CD4-positive, alpha-beta T cell treated with Interleukin-15 for 1 hour (primary cell): ENCODE results near the gene LRRN2.

ENCODE experiments used
- DNase-seq: peaks from one replicate; pipeline ENCODE4 v3.0.0-alpha.2; 2020

The LRRN2 gene

DNA sequence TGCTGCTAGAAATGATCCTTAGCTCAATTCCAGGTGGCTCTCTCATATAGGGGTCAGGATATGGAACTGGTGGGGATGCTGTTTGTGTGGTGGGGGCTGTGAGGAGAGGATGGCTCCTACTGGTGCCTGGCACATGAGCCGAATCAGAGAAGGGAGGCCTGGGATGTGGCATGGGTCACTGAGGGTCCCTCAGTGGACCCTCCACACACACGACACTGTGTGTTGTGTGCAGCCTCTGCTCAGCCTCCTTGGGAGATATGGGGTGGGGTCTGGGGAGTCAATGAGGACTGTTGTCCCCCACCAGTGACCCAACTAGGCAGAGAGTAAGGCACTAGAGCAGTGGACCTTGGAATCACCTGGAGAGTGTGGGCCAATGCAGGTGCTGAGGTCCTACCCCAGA lies 3.2 kb upstream of the LRRN2 start:
- DNase-seq: no peak

DNA sequence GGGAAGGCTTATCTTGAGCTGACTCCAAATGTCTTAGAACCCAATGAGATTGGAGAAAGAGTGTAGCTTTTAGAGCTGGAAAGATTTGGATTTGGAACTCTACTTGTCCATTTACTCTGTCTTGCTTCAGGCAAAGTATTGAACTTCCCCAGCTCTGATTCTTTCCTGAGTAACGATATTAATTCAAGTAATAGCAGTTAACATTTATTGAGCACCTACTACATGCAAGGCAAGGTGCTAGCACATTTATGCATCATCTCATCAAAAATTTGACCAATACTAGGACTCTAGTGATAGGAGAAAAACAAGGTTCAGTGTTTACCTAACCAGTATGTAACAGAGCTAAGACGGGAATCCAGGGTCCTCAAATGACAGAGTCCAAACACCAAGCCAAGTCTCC lies 2.5 kb upstream of the LRRN2 start:
- DNase-seq: no peak

DNA sequence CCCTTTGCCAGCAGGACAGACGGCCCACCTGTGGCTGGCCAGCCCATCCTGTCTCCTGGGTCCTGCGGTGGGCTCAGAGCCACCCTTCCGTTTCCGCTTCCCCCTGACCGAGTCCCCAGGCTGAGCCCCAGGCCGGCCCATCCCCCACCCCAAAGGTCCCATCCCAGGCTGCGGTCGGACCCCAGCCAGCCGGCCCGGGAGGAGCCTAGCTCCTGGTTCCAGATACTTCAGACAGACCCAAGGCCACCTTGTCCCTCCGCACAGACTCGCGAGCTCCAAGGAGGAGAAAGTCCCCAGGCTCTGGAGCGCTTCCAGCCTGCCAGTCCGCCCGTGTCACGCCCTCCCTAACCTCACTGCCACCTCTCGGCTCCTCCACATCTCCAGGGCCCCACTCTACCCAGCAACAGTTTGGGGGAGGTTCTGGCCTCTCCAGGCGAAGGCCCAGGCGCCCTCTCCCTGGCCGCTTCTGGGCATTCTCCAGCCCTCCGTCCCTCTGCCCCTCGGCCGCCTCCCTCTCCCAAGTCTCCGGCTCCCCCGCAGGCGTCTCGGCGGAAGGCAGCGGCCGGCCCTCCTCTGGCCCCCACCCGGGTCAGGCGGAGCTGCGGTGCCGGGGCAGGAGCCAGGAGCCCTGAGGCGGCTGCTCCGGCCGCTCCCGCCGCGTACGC lies 835 bp downstream of the LRRN2 start:
- no peak for DNase-seq

DNA sequence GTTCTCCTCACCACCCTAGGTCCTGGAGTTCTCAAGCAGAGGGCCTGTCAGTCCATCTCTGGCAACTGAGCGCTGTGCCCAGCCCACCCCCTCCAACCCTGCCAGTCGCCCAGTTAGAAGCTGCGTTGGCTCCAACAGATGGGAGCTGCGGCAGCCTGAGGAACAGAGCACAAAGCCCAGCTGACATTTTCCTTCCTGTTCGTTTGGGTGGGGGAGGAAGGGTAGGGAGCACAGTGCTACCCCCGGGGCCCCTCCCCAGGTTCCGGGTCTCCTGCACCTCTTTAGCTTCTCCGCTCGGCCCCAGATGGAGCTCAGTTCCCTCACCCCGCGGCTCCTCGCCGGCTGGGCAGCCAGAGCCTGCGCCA lies 1.4 kb downstream of the LRRN2 start:
- DNase-seq: no peak

DNA sequence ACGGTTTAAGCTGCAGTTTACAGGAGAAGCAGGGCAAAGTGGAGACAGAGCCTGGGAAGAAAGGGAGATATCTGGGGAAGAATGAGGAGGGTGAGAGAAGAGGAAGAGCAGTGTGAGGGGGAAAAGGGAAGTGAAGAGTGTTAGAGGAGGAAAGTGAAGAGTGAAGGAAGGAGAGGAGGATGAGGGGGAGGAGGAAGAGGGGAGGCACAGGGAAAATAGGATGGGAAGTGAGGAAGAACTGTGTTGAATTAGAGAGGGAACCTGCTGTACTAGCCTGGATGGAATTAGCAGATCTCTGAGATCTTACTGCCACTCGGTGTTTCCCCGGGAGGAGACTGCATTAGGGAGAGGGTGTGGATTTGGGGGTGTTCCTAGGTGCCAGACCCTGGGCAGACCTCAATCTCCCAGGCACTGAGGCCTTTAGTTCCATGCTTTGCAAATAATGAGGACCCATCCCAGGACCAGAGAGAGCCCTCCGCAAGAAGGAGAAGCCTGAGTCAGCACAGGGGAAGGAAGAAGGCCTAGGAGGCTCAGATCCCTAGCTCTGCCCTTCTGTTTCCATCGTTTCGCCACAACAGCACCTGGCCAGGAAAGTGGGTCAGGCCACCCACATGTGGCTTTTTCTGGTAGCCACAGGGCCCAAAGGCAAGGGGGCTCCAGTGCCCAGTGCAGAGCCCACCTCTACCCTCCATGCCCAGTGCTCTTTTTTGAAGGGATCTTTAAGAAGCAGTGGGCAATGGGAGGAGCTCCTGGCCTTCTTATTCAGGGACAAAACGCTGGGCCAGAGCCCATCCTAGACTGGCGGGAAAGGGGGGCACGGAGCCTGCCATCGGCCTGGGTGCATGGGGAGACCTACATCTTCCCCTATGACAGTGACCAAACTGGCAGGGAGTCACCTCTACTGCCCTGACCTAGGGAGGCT lies 2.0 kb downstream of the LRRN2 start:
- no peak for DNase-seq

DNA sequence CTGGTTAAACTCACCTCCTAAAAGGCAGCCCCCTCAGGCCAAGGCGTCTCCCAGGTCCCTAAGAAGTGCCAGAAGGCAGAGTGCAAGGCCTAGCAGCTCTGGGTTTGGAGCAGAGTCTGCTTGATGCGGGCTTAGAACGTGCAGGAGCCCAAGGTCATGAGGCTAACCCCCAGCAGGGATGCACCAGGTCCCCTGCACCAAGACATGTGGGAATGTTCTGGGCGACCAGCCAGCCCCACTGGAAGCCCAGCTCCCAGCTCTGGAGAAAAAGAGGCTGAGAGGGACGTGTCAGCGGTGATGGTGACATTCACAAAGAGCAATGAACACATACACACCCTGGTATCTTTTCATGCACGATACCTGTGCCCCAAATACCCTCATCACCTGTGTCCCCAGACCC lies 5.1 kb downstream of the LRRN2 start:
- DNase-seq: no peak

DNA sequence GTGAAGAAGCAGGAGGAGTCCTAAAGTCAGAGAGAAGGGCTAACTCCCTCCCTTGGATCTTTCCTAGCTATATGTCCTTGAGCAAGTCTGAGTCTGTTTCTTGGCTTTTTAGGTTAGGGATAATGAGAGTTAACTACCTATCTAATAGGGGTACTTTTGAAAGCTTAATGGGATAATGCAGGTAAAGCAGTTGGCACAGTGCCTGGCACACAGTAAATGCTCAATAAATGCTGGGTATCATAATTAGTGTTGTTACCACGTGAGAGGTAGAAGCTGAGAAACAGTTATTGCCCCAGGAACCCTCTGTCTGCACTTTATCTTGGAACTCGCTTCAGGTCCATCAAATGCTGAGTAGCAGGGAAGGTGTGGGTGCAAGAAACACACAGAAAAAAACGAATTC lies 5.5 kb downstream of the LRRN2 start:
- no peak for DNase-seq

DNA sequence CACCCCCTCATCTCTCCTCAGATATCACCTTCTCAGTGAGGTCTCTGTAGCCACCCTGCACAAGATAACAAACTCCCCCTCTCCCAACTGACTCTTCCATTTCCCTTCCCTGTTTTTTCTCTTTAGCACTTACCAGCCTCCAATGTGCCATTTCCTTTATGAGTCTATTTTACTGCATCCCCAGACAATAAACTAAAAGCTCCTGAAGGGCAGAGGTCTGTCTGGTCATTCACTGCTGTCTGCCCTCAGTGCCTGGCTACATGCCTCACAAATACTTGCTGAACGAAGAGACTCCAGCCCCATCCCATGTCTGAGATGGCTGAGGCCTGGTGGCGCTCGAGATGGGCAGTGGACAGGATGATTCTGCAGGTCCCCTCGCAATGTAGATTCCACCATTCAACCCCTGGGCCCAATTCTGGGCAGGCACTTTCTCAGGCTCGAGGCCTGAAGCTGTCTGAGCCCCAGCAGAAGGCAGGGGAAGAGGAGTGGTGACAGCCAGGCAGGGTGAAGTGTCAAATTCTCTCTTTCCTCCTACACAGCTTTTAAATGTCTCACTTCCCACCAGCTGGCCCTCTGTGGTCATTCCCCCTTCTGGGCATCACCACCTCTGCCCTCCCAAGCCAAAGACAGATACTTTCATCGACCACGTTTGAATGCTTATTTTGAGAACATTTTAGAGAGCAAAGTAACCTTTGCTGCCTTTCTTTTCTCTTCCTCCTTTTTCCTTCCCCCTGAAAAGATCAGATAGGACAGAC lies 6.6 kb downstream of the LRRN2 start:
- DNase-seq: no peak

DNA sequence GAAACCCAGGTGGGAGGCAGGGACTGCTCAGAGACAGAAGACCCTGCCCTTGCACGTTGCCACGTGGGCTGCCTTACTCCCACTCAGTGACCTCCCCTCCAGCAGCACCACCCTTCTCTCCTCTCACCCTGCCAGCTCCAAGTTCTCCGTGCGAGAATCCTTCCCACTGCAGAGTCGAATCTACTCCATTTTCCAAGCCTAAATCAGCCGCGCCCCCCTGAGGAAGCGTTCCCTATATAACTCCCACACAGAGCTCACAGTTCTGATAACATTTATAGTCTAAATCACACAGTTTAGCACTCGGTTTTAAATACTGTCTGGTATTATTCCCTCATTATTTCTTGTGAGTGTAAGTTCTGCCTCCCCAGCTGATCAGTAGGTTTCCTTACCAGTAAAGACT lies 7.7 kb downstream of the LRRN2 start:
- DNase-seq: no peak

DNA sequence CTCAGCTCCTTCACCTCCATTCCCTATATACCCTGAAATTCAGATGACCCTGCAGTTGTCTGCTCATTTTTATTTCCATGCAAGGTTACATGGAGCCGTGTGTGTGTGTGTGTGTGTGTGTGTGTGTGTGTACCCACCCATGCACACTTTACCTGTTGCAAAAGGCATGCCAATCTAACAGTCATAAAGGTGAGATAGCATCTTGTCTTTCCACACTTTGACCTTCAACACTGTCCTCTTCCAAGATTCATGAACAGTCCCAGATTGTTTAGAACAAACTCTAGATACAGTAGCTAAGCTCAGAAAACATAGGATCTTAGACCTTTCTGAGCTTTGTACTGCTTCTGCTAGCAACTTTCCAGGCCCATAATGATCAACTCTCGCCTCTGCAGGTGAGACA lies 9.5 kb downstream of the LRRN2 start:
- no peak for DNase-seq

DNA sequence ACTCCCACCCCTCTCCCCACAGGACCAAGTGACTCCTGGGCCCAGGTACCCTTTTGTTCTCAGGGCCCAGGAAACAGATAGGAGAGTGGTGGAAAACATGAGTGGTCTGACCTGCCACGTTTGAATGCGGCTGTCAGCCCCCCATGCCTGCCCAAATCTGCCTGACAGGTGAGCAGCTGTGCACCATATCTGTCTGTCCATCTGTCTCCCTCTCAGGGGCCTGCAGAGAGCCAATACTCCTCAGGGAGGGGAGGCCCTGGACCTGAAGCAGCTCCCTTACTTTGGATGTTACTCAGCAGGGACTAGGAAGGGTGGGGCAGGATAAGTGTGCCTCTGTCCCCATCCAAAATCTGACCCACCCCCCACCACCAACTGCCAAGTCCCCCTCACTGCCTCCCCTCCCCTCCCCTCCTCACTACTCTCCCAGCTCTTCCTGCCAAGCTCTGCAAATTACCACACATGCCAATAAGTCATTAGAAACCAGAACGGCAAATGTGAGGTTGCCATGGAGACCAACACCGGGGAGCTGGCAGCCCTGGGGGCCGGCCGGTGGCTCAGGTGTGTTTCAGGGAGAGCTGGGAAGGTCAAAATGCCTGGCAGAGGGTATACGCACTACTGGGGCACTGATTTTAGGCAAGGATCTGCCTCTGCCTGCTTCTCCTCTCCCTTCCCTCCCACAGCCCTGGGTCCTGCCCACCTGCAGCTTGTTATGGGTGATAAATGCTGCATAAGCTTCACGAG lies 11.5 kb downstream of the LRRN2 start:
- no peak for DNase-seq

DNA sequence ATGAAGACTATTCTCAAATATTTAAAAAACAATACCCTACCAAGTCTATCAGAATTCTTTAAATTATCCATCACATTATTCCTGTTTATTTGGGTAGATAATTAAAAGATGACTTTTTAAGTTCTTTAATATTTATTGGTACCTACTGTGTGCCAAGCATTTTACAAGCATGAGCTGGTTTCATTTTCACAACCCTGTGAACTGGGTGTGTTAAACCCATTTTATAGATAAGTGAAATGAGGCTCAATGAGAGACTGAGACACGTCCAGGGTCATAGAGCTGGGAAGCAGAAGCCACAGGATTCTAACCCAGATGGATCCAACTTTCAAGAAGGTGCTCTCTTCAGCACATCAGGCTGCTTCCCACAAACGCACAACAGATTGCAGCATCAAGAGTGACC lies 12.3 kb downstream of the LRRN2 start:
- no peak for DNase-seq

DNA sequence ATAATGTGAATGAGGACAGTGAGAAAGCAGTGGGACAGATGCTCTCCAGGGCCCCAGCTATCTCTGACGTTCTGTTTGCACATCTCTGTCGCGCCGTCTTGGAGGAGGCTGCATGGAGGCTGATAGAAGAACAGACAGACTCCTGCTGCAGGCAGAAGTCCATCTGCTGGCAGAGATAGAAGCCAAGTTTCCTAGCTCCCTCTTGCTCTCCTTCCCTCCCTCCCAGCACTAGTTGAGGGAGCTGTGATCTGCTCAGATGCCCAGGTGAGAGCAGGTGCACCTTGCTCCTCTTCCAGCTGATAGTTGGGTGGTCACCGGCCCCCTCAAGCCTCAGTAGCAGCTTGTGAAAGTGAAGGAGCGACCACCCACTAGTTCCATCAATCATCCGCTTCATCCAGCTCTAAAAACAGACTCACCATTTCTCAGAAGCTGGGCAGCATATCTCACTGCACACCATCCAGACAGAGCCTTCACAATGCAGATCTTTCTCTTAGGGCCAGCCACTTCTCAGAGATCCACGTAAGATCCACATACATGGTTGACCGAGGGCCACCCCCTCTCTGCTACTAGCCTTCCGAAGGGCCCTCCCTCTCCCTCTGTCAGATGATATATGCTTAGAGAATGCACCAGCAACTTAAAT lies 12.9 kb downstream of the LRRN2 start:
- DNase-seq: no peak

DNA sequence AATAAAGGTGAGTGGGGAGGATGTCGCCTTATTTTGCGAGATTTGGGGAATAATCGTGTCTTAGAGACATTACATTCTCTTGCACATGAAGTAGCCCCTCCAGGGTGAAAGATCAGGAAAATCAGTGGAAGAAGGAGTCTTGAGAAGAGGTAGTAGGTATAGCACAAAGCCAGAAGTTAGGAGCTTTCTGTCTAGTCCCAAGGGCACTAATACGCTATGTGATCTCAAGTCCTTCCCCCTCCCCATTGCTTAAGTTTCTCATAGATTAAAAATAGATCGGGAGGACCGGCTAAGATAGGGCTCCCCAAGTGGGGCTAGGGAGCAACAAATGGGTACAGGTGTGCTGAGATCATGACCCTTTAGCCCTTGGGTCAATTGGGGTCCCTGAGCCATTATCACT lies 13.5 kb downstream of the LRRN2 start:
- no peak for DNase-seq

DNA sequence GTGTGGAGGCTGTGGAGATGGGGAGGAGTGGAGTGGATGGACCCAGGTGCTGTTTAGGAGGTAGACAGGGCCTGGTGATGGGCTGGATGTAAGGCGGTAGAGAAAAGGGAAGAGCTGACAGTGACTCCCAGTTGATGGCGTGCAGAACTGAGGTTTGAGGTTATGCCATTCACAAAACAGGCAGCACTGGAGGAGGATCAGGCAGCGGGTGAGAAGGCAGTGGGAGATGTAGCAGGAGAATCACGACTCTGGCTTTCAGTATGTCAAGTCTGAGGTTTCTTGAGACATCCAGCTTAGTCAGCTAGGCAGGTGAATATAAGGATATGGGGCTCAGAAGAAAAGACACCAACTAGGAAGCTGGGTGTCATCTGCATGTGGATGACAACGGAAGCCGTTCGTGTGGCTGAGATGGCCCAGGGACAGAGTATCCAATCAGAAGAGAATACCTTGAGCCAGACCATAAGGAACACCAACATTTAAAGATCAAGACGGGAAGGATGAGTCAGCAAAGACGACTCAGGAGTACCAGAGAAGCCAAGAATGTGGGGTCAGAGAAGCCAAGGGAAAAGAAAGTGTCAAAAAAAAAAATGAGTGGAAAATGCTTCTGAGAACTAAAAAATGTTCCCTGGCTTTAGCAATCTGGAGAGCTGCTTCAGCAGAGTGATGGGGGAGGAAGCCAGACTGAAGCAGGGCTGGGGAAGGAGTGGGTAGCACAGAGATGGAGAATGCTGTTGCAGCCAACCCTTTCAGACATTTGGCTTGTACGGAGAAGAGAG lies 15.2 kb downstream of the LRRN2 start:
- DNase-seq: no peak

DNA sequence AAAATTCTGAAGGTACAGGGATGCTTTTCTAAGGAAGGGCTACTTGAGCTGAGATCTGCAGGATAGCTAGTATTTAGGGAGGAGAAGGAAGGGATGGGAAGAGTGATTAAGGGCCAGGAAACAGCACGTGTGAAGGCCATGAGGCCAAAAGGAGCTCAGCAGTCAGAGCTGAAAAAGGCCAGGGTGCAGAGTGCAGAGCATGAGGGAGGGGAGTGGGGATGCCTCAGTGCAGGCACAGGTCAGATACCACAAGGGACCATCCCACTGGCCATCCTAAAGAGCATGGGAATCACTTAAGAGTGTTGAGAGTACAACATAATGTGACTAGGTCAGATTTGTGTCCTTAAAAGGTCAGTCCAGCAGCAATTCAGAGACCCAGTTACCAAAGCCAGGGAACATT lies 16.0 kb downstream of the LRRN2 start:
- DNase-seq: no peak

DNA sequence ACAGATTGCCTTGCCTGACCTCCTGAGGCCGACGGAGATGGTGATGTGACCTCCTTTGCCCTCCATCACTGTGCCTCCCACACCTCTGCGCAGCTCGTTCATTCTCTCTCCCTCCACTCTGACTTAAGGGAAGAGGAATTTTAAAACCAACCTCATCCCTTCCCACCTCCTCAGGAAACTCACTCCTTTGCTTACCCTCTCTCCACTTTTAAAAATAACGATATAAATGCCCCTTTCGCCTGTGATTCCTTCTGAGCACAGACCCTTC lies 21.2 kb downstream of the LRRN2 start:
- DNase-seq: no peak

DNA sequence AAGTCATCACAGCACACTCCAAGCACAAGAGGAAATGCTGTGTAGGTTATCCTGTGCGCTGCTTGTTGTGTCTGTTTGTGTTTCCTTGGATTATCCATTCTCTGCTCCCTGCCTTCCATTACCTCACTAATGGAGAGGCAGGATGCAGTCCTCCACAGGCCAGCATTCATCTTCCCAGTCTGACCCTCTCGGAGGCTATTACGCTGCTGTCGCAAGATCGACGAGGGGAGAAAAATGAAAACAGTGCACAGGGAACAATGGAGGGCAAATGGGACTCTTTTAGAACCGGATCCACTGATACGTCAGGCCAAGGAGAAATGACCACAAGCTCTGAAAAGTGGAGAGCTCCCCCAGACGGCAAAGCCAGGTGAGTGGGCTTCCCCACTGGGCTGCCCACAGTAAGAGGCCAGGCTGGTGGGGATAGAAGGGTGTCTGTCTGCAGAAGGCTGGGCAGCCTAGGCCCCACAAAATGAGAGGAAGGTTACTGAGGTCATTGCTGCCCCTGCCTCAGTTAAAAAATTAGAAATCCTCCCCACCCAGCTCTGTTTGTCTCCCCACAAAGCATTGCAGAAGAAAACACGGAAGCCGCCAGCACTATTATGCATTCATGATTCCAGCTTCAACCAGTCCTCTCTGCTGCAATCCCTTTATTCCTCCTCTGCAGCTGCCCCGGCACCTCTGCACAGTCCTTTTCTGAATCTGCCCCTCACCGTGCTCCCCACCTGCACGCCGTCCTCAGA lies 21.7 kb downstream of the LRRN2 start:
- DNase-seq: no peak

DNA sequence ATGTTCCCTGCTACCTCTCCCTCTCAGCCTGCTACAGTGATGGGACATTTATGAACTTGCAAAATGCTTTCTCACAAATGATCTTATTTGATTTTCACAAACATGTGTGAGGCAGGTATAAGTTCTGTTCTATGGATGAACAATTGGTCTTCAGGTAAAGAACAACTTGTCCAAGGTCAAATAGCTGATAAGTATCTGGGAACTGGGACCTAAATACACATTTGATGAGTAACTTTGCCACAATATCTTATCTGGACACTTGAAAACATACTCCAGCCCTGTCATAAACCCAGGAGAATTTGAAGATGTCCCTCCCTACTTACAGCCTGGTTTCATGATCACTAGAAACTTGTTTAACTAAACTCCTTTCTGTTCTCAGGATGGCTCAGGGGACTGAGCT lies 23.0 kb downstream of the LRRN2 start:
- no peak for DNase-seq

DNA sequence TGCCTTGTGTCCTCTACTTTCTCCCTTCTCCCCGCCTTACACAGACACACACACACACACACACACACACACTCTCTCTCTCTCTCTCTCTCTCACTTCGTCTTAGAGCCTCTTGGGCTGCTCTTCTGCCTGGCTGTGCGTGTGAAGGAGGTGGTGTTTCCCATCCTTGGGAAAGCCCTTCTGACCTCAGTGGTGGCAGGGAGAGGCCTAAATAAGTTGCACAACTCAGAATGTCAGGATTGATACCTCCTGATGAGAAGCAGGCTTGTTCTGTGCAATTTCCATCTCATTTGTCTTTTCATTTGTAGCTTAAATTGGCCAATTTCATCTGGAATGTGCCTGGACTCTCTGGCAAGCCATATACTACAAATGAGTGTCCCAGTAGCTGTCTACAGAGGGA lies 25.0 kb downstream of the LRRN2 start:
- DNase-seq: no peak

DNA sequence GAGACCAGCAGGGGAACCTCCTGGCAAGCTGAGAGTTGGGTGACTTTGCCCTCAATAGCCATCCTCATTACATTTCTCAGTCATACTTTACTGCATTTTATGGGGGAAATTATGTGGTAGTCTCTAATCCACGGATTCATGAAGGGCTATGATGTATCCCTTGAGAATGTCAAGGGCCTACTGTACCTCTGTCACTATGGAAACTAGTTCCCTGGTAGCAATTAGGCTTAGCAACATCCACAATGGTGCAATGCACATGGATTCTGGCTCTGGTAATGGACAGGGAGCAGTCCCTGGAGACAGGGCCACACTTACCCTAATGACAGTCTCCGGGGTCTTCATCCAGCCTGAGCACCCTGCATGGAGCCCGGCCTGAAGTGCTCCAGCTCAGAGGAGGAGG lies 26.5 kb downstream of the LRRN2 start:
- no peak for DNase-seq
